Sigmoid colon (tissue), 7 donors: Measurements from ENCODE around the gene UFC1. TPM values are rescaled to one million over a fixed set of nuclear protein-coding genes. Genes with fewer than 3 reads are reported as not detected.

Experiments used
- DNase-seq: peaks from one replicate; pipeline ENCODE4 v3.0.0-alpha.2; 2019
- H3K27ac ChIP-seq, 4 donors: fragments of 200-600 bp; sonication (generic); one replicate each; pipeline ENCODE4 v1.5.1; 2016 to 2019; ENCODE audit warnings: mild to moderate bottlenecking in 1 of 4
- H3K27me3 ChIP-seq, 3 donors: fragments of 200-600 bp; sonication (generic); one replicate each; pipeline ENCODE4 v1.5.1; 2019; ENCODE audit warnings: mild to moderate bottlenecking in 1 of 3
- H3K36me3 ChIP-seq, 4 donors: fragments of 200-600 bp; sonication (generic); one replicate each; pipeline ENCODE4 v1.5.1; 2016 to 2019
- H3K4me1 ChIP-seq, 4 donors: fragments of 200-600 bp; sonication (generic); one replicate each; pipeline ENCODE4 v1.5.1; 2017 to 2019
- H3K4me3 ChIP-seq, 4 donors: fragments of 200-600 bp; sonication (generic); one replicate each; pipeline ENCODE4 v1.5.1; 2017 to 2019; ENCODE audit warnings: mild to moderate bottlenecking in 2 of 4, moderate library complexity in 1 of 4
- H3K9me3 ChIP-seq, 4 donors: fragments of 200-600 bp in 3 of 4; sonication (generic) in 3 of 4; one replicate each; pipeline versions ENCODE4 v1.5.1 to v1.6.1; 2013 to 2019
- EP300 ChIP-seq, 4 donors: sonication (generic); formaldehyde crosslinking; IDR thresholded peaks; one replicate each; pipeline ENCODE4 v1.6.1; 2017; ENCODE audit warnings: antibody characterized with exemption in 4 of 4
- POLR2A ChIP-seq, 2 donors: fragments of 450-650 bp; IDR thresholded peaks; one replicate each; pipeline ENCODE4 v1.6.1; 2016; ENCODE audit warnings: antibody characterized with exemption in 2 of 2, mild to moderate bottlenecking in 2 of 2, moderate library complexity in 2 of 2
- POLR2AphosphoS5 ChIP-seq, 4 donors: sonication (generic); formaldehyde crosslinking; IDR thresholded peaks; one replicate each; pipeline ENCODE4 v1.6.1; 2017; ENCODE audit warnings: antibody characterized with exemption in 4 of 4
- WGBS, 2 donors: extraction: QIAGEN DNeasy Blood & Tissue Kit; methylation state at CpG; one replicate each; pipeline ENCODE4 v1.1.7; 2013; 5-methylcytosine and 5-hydroxymethylcytosine counted together
- intact Hi-C: fragments of 100-400 bp; cut with DNase I; formaldehyde crosslinking; loops from one replicate; pipeline ENCODE4 v1.15.1; 2023
- polyA plus RNA-seq, 3 donors: library from polyadenylated mRNA; stranded (reverse); fragments of 200-250 nt; gene quantifications; one replicate each; pipeline ENCODE4 v1.2.3, GENCODE V29; 2013
- total RNA-seq, 4 donors: library from RNA; depleted of rRNA; stranded (reverse); fragments of >200 nt; gene quantifications; one replicate each; pipeline ENCODE4 v1.1.0, GENCODE V29; 2016
- TF ChIP-seq, protein P1 (sequence below), 4 experiments: fragments of 450-650 bp in 3 of 4; fragments of 200-600 bp in 1 of 4; IDR thresholded peaks; one replicate each; pipeline ENCODE4 v1.5.1; 2016 to 2019; ENCODE audit warnings: antibody characterized with exemption in 4 of 4, mild to moderate bottlenecking in 3 of 4, moderate library complexity in 2 of 4
- donor health status: healthy with polysubstance abuse.
- donor health status: Bipolar disorder and iron deficiency.
- donor health status: healthy.

The UFC1 gene
- total and polyA plus RNA-seq, 7 donors = 49.0 to 249 (median 77.8) TPM

DNA sequence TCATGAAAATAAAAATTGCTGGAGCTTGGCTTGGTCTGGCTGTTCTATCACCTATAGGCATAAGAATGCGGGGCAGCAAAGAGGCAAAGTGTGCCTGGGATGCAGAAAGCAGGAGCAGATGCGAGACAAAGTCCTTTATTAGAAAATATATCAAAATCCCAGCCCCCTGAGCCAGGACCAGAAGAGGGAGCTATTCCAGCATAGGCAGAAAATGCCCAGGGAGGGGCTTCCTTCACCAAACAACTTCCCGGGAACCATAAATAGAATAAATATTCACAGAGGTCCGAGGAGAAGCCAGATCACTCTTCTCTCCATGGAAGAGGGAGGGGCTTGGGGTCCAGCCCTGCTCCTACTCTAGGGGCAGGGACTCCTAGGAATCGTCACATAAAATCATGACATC lies 17.4 kb downstream of the UFC1 start:
- WGBS, 2 donors = 58 to 72% methylated on average over 5 of the region's 5 CpGs
- intact Hi-C loops = no loop called here
- Histone ChIP-seq H3K4me3 (no peak overlapping the region), H3K27ac (peak overlapping the region in 3 of 4 donors; percentile 6 to 51 (median 51)), H3K9me3 (no peaks in the 10 kb centered on the region), H3K36me3 (peaks cover 28 to 76% (median 39%) of the 10 kb centered on the region in 4 donors), H3K4me1 (peaks cover 0 to 41% (median 29%) of the 10 kb centered on the region in 4 donors), H3K27me3 (no peaks in the 10 kb centered on the region)
- TF ChIP-seq POLR2A (IDR thresholded peaks at IDR 0.05) = no peak
- TF ChIP-seq EP300 (IDR thresholded peaks at IDR 0.05) = no peak
- TF ChIP-seq, protein P1, sequence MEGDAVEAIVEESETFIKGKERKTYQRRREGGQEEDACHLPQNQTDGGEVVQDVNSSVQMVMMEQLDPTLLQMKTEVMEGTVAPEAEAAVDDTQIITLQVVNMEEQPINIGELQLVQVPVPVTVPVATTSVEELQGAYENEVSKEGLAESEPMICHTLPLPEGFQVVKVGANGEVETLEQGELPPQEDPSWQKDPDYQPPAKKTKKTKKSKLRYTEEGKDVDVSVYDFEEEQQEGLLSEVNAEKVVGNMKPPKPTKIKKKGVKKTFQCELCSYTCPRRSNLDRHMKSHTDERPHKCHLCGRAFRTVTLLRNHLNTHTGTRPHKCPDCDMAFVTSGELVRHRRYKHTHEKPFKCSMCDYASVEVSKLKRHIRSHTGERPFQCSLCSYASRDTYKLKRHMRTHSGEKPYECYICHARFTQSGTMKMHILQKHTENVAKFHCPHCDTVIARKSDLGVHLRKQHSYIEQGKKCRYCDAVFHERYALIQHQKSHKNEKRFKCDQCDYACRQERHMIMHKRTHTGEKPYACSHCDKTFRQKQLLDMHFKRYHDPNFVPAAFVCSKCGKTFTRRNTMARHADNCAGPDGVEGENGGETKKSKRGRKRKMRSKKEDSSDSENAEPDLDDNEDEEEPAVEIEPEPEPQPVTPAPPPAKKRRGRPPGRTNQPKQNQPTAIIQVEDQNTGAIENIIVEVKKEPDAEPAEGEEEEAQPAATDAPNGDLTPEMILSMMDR (IDR thresholded peaks at IDR 0.05) = no peak
- TF ChIP-seq POLR2AphosphoS5 (IDR thresholded peaks at IDR 0.05) = no peak
- DNase-seq = no peak

DNA sequence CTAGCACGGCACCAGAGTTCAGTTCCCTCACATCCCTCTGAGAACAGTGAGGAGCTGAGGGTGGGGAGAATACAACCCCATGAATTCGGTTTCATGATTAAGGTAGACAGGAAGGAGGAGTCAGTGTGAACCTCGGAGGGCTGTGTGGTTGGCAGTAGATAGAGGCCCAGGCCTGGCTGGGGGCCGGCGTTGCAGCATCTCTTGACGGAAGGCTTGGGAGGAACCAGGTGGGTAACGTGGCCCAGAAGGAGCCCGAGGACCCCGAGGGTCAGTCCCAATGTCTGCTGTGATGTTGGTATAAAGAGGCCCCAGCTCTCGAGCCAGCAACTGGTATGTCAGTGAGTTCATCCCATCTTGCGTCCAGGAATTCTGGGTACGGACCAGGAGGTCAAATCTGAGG lies 17.9 kb downstream of the UFC1 start:
- no peak for DNase-seq
- Histone ChIP-seq H3K4me3 (no peak overlapping the region), H3K9me3 (no peaks in the 10 kb centered on the region), H3K4me1 (peaks cover 0 to 43% (median 33%) of the 10 kb centered on the region in 4 donors), H3K36me3 (peaks cover 28 to 76% (median 39%) of the 10 kb centered on the region in 4 donors), H3K27me3 (no peaks in the 10 kb centered on the region), H3K27ac (peak overlapping the region in 3 of 4 donors; percentile 6 to 51 (median 51))
- 86 to 92% methylated on average over 12 of the region's 12 CpGs for WGBS, 2 donors
- TF ChIP-seq POLR2A (IDR thresholded peaks at IDR 0.05) (no peak), POLR2AphosphoS5 (IDR thresholded peaks at IDR 0.05) (no peak), EP300 (IDR thresholded peaks at IDR 0.05) (no peak)
- TF ChIP-seq, protein P1 (IDR thresholded peaks at IDR 0.05) = no peak
- intact Hi-C loops = no loop called here

DNA sequence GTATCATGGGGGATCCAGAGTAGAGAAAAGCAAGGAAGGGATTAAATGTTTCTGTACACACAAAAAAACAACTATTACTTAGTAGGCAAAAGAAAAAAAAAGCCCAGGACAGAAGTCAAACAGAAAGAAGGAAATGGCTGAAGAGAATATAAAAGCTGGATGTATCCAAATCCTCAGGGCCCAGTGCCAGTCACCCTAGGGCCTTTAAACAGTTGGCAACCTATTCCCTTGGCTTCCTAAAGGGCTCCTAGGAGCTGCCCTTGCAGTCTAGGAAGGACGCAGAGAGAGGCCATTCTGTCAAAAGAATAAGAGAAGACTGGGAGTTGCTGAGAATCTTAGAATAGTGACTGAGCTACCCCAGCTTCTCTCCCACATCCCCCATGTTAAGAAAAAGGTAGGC lies 18.6 kb downstream of the UFC1 start:
- TF ChIP-seq POLR2A (IDR thresholded peaks at IDR 0.05) (no peak), EP300 (IDR thresholded peaks at IDR 0.05) (no peak), POLR2AphosphoS5 (IDR thresholded peaks at IDR 0.05) (no peak)
- TF ChIP-seq, protein P1 (IDR thresholded peaks at IDR 0.05) = no peak
- no peak for DNase-seq
- H3K4me3 ChIP-seq = no peak overlapping the region
- WGBS, 2 donors = 84 to 91% methylated on average over 1 of the region's 1 CpG
- H3K27ac ChIP-seq = peak overlapping the region in 3 of 4 donors; percentile 33 to 51 (median 51)
- H3K4me1 ChIP-seq = peaks cover 0 to 41% (median 28%) of the 10 kb centered on the region in 4 donors
- H3K27me3 ChIP-seq = no peaks in the 10 kb centered on the region
- no peaks in the 10 kb centered on the region for H3K9me3 ChIP-seq
- peaks cover 28 to 76% (median 39%) of the 10 kb centered on the region in 4 donors for H3K36me3 ChIP-seq
- intact Hi-C loops = no loop called here

DNA sequence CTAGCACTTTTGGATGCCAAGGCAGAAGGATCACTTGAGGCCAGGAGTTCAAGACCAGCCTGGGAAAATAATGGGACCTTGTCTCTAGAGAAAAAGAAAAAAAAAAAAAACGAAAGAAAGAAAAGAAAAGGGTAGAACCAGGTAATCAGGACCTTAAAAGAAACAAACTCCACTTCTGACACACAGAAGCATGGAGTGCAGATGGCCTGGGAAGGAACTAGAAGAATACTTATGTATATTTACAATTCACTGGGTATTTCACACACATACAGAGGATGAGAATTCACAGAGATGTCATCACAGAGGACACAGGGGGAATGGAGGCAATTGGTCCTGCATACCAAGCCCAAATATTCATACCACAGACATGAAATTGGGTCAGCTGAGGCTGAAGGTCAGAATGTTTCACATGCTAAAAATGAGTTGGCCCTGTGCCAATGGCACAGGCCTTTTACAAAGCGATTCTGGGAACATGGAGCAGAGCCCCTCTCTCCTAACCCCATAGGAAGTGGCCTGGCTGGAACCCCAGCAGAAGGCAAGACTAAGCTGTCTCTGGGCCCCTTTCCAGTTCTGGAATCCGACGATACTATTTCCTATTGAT lies 19.1 kb downstream of the UFC1 start:
- no peak for DNase-seq
- Histone ChIP-seq H3K27me3 (no peaks in the 10 kb centered on the region), H3K4me3 (no peak overlapping the region), H3K4me1 (peaks cover 0 to 40% (median 25%) of the 10 kb centered on the region in 4 donors), H3K9me3 (no peaks in the 10 kb centered on the region), H3K36me3 (peaks cover 28 to 76% (median 39%) of the 10 kb centered on the region in 4 donors), H3K27ac (peak overlapping the region in 3 of 4 donors; percentile 33 to 51 (median 51))
- 63 to 65% methylated on average over 4 of the region's 4 CpGs for WGBS, 2 donors
- intact Hi-C loops = no loop called here
- TF ChIP-seq POLR2A (IDR thresholded peaks at IDR 0.05) (no peak), POLR2AphosphoS5 (IDR thresholded peaks at IDR 0.05) (peak in 1 of 4 donors; percentile 25), EP300 (IDR thresholded peaks at IDR 0.05) (no peak)
- TF ChIP-seq, protein P1 (IDR thresholded peaks at IDR 0.05) = no peak
